ENCODE measurements around the gene USP24. TPM values are rescaled to one million over a fixed set of nuclear protein-coding genes. Genes with fewer than 3 reads are reported as not detected.

USP24 gene
- total RNA-seq, 1 donor: 43.1 TPM

DNA sequence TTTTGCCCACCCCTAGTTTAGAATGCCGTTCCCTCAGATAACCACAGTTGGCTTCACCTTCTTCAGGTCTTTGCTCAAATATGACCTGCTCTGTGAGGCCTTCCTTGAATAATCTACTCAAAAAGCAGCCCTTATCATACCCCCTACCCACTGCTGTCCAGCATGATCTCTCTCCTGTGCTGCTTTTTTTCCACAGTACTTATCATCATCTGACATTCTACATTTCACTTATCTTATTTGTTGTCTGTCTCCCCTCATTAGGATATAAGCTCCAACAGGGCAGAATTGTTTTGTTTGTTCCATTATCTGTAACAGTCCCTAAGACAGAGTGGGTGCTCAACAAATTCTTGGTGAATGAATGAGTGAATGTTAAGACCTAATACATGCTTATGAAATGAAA, 18.1 kb downstream of the USP24 start:
- Histone ChIP-seq H3K36me3 (ENCODE audit: insufficient read depth, low read length) (no peaks in the 10 kb centered on the region), H3K4me1 (ENCODE audit: insufficient read depth, low read length) (peaks cover 16% of the 10 kb centered on the region), H3K4me2 (ENCODE audit: insufficient read depth, low read length) (no peak overlapping the region), H3K79me2 (ENCODE audit: insufficient read depth, low read length) (peaks cover 91% of the 10 kb centered on the region), H3K27ac (ENCODE audit: low read depth, low read length) (no peak overlapping the region), H4K20me1 (ENCODE audit: insufficient read depth, low read length) (peaks cover 41% of the 10 kb centered on the region), H3K9me3 (ENCODE audit: low read depth, low read length) (no peaks in the 10 kb centered on the region), H3K27me3 (ENCODE audit: insufficient read depth, low read length) (no peaks in the 10 kb centered on the region), H3K4me3 (ENCODE audit: insufficient read depth, low read length) (no peak overlapping the region), H2AFZ (ENCODE audit: low read length) (no peak overlapping the region)
- DNase-seq (ENCODE audit: insufficient read length, low spot score, missing footprints): no peak
- no peak for TF ChIP-seq CTCF (IDR thresholded peaks at IDR 0.05; ENCODE audit: extremely low read depth, low read depth, low read length)

GRCh38 chr1:55196433-55197035, 18.6 kb downstream of the USP24 start:
- Histone ChIP-seq H3K36me3 (ENCODE audit: insufficient read depth, low read length) (no peaks in the 10 kb centered on the region), H3K4me1 (ENCODE audit: insufficient read depth, low read length) (peaks cover 16% of the 10 kb centered on the region), H3K4me3 (ENCODE audit: insufficient read depth, low read length) (no peak overlapping the region), H3K27me3 (ENCODE audit: insufficient read depth, low read length) (no peaks in the 10 kb centered on the region), H3K79me2 (ENCODE audit: insufficient read depth, low read length) (peaks cover 91% of the 10 kb centered on the region), H3K4me2 (ENCODE audit: insufficient read depth, low read length) (no peak overlapping the region), H4K20me1 (ENCODE audit: insufficient read depth, low read length) (peaks cover 41% of the 10 kb centered on the region), H2AFZ (ENCODE audit: low read length) (no peak overlapping the region), H3K27ac (ENCODE audit: low read depth, low read length) (no peak overlapping the region), H3K9me3 (ENCODE audit: low read depth, low read length) (no peaks in the 10 kb centered on the region)
- DNase-seq (ENCODE audit: insufficient read length, low spot score, missing footprints): no peak
- TF ChIP-seq CTCF (IDR thresholded peaks at IDR 0.05; ENCODE audit: extremely low read depth, low read depth, low read length): no peak

- Histone ChIP-seq H2AFZ (ENCODE audit: low read length) (no peak overlapping the region), H3K79me2 (ENCODE audit: insufficient read depth, low read length) (peaks cover 90% of the 10 kb centered on the region), H3K36me3 (ENCODE audit: insufficient read depth, low read length) (no peaks in the 10 kb centered on the region), H3K27me3 (ENCODE audit: insufficient read depth, low read length) (no peaks in the 10 kb centered on the region), H3K4me1 (ENCODE audit: insufficient read depth, low read length) (peaks cover 18% of the 10 kb centered on the region), H3K4me2 (ENCODE audit: insufficient read depth, low read length) (no peak overlapping the region), H4K20me1 (ENCODE audit: insufficient read depth, low read length) (peaks cover 37% of the 10 kb centered on the region), H3K27ac (ENCODE audit: low read depth, low read length) (no peak overlapping the region), H3K9me3 (ENCODE audit: low read depth, low read length) (no peaks in the 10 kb centered on the region), H3K4me3 (ENCODE audit: insufficient read depth, low read length) (no peak overlapping the region)
- DNase-seq (ENCODE audit: insufficient read length, low spot score, missing footprints): no peak
- TF ChIP-seq CTCF (IDR thresholded peaks at IDR 0.05; ENCODE audit: extremely low read depth, low read depth, low read length): no peak
Observed at GRCh38 chr1:55195521-55196233, 19.5 kb downstream of the USP24 start.

GRCh38 chr1:55194851-55195250, 20.3 kb downstream of the USP24 start:
- Histone ChIP-seq H4K20me1 (ENCODE audit: insufficient read depth, low read length) (peaks cover 39% of the 10 kb centered on the region), H3K4me2 (ENCODE audit: insufficient read depth, low read length) (no peak overlapping the region), H3K27me3 (ENCODE audit: insufficient read depth, low read length) (no peaks in the 10 kb centered on the region), H3K4me3 (ENCODE audit: insufficient read depth, low read length) (no peak overlapping the region), H3K36me3 (ENCODE audit: insufficient read depth, low read length) (no peaks in the 10 kb centered on the region), H3K79me2 (ENCODE audit: insufficient read depth, low read length) (peaks cover 89% of the 10 kb centered on the region), H2AFZ (ENCODE audit: low read length) (no peak overlapping the region), H3K4me1 (ENCODE audit: insufficient read depth, low read length) (peaks cover 18% of the 10 kb centered on the region), H3K9me3 (ENCODE audit: low read depth, low read length) (no peaks in the 10 kb centered on the region), H3K27ac (ENCODE audit: low read depth, low read length) (no peak overlapping the region)
- no peak for TF ChIP-seq CTCF (IDR thresholded peaks at IDR 0.05; ENCODE audit: extremely low read depth, low read depth, low read length)
- DNase-seq (ENCODE audit: insufficient read length, low spot score, missing footprints): no peak

Measured in osteoblast (primary cell).